ENCODE results near the gene PHKA2.
A peak's percentile ranks its signal among the peaks of the same experiment; 100 is the strongest.
"Not testable (repeated sequence)": the region's sequence is repeated elsewhere in the genome, so short reads cannot be mapped to it uniquely, and the experiment has no call there.

The PHKA2 gene

GRCh38 chrX:18983666-18984380 lies at the start of gene PHKA2:
Gene PHKA2 (minus strand): TSS chrX:18984114. CDS start chrX:18983932, 182 bp downstream.
- DNase-seq, result peak; percentile 43

GRCh38 chrX:19030805-19031204 lies 46.9 kb upstream of the PHKA2 start:
- DNase-seq, result no peak

- DNase-seq, result no peak
Observed at GRCh38 chrX:19028560-19028959, 44.6 kb upstream of the PHKA2 start.

GRCh38 chrX:19024366-19024765 lies 40.5 kb upstream of the PHKA2 start:
- no peak for DNase-seq

GRCh38 chrX:19019996-19020395 lies 36.1 kb upstream of the PHKA2 start:
- DNase-seq, result no peak

- DNase-seq, result peak; percentile 1
Observed at GRCh38 chrX:19017271-19017670, 33.4 kb upstream of the PHKA2 start.

GRCh38 chrX:19016614-19017013 lies 32.7 kb upstream of the PHKA2 start:
- not testable (repeated sequence) for DNase-seq

- DNase-seq, result no peak
Observed at GRCh38 chrX:19007868-19008267, 24.0 kb upstream of the PHKA2 start.

- DNase-seq, result no peak
Observed at GRCh38 chrX:19007011-19007410, 23.1 kb upstream of the PHKA2 start.

GRCh38 chrX:19005909-19006308 lies 22.0 kb upstream of the PHKA2 start:
- DNase-seq, result no peak

- DNase-seq, result no peak
Observed at GRCh38 chrX:19003756-19004155, 19.8 kb upstream of the PHKA2 start.

GRCh38 chrX:18998653-18999052 lies 14.7 kb upstream of the PHKA2 start:
- DNase-seq, result no peak

- DNase-seq, result no peak
Observed at GRCh38 chrX:18997916-18998315, 14.0 kb upstream of the PHKA2 start.

GRCh38 chrX:18996536-18996935 lies 12.6 kb upstream of the PHKA2 start:
- no peak for DNase-seq

GRCh38 chrX:18995221-18995620 lies 11.3 kb upstream of the PHKA2 start:
- DNase-seq, result no peak

- no peak for DNase-seq
Observed at GRCh38 chrX:18994713-18995112, 10.8 kb upstream of the PHKA2 start.

- no peak for DNase-seq
Observed at GRCh38 chrX:18992829-18993228, 8.9 kb upstream of the PHKA2 start.

- DNase-seq, result no peak
Observed at GRCh38 chrX:18985186-18985435, 1.2 kb upstream of the PHKA2 start.

- peak; percentile 65 for DNase-seq
Observed at GRCh38 chrX:18984381-18985185, 669 bp upstream of the PHKA2 start.

GRCh38 chrX:18981124-18981807 lies 2.6 kb downstream of the PHKA2 start:
- DNase-seq, result no peak

GRCh38 chrX:18980262-18980661 lies 3.7 kb downstream of the PHKA2 start:
- not testable (repeated sequence) for DNase-seq

- DNase-seq, result no peak
Observed at GRCh38 chrX:18974993-18975392, 8.9 kb downstream of the PHKA2 start.

GRCh38 chrX:18973527-18974192 lies 10.3 kb downstream of the PHKA2 start:
- DNase-seq, result peak; percentile 30
